Measurements from ENCODE around the gene BMP7.

The BMP7 gene

DNA sequence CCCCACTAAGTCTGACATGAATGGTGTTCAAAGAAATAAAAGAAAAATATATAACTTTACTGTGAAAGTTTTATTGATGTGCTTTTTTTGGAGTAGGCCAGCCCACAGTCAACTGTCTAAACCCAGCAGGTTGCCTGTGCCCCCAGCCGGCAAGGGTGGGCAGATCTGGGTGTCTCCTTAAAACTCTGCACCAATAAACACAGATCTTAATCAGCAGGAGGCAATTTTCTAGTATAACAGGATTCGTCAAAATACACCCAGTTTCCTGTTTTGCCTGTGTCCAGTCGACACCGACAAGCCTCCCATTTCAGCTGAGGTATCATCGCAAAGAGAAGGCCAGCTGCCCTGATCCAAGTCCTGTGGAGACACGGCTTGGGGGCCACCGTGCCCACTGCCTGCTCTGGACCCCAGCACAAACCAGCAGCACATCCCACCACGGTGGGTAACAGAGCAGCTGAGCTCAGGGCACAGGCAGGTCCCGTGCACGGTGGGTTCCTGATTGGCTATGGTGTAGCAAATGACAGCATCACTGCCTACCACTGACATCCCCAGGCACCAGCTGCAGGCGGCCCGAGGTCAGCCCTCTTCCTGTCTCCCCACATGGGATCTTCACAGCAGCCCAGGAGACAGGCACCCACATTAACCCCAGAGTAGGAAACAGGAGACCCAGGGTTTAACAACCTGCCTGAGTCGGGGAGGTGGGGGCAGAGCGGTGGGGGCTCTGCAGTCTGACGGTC, 15.7 kb downstream of the BMP7 start:
- DNase-seq (ENCODE audit: low spot score in 2 of 2): peak in 1 of 2 donors; percentile 9
- Mint-ChIP-seq H3K27ac (ENCODE audit: low read depth) (peak overlapping the region; percentile 10), H3K4me3 (peak overlapping the region; percentile 55), H3K27me3 (peaks cover 27% of the 10 kb centered on the region), H3K9me3 (no peaks in the 10 kb centered on the region), H3K4me1 (peaks cover 6% of the 10 kb centered on the region), H3K36me3 (ENCODE audit: insufficient read depth) (no peaks in the 10 kb centered on the region)
- peak; percentile 67 for ATAC-seq (replicated peaks; ENCODE audit: extremely low read depth, poor library complexity, severe bottlenecking)

DNA sequence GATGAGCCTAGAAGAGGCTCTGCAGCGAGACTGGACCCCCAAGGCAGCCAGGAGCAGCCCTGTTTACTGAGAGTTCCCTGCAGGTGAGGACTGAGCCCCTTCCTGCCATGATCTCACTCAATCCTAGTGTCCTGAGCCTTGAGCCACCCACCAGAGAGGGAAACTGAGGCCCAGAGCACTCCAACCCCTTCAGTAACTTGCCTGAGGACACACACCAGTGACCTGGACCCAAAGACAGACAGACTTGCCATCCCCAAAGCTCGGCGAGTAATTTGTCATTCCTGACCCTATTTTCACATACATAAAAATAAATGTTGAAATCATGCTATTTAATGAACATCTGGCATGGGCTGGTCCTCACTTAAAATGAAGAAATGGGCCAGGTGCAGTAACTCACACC, 16.7 kb downstream of the BMP7 start:
- no peak overlapping the region for H3K4me3 Mint-ChIP-seq
- no peak for DNase-seq (ENCODE audit: low spot score in 2 of 2)
- peaks cover 19% of the 10 kb centered on the region for H3K27me3 Mint-ChIP-seq
- no peak overlapping the region for H3K27ac Mint-ChIP-seq (ENCODE audit: low read depth)
- H3K4me1 Mint-ChIP-seq: peaks cover 6% of the 10 kb centered on the region
- H3K36me3 Mint-ChIP-seq (ENCODE audit: insufficient read depth): no peaks in the 10 kb centered on the region
- no peaks in the 10 kb centered on the region for H3K9me3 Mint-ChIP-seq
- no peak for ATAC-seq (replicated peaks; ENCODE audit: extremely low read depth, poor library complexity, severe bottlenecking)

DNA sequence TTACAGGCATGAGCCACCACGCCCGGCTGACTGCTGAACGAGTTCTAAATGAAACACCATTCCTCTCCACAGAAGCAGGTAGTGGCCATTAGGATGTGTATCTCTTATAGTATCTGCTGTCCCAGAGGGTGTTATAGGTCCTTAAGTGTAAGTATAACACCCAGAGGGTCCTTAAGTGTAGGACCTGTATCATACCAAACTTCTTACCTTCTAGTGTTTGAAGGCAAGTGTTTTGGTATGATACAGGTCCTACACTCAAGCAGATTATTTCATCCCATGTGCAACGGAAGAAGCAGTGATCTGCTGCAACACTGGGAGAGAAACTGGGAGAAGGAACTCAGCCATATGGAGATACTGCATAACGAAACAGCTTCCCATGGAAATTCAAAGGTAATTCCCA, 17.4 kb downstream of the BMP7 start:
- Mint-ChIP-seq H3K4me3 (no peak overlapping the region), H3K36me3 (ENCODE audit: insufficient read depth) (no peaks in the 10 kb centered on the region), H3K27ac (ENCODE audit: low read depth) (no peak overlapping the region), H3K27me3 (peaks cover 20% of the 10 kb centered on the region), H3K9me3 (no peaks in the 10 kb centered on the region), H3K4me1 (peaks cover 6% of the 10 kb centered on the region)
- DNase-seq (ENCODE audit: low spot score in 2 of 2) (no peak), ATAC-seq (replicated peaks; ENCODE audit: extremely low read depth, poor library complexity, severe bottlenecking) (no peak)

DNA sequence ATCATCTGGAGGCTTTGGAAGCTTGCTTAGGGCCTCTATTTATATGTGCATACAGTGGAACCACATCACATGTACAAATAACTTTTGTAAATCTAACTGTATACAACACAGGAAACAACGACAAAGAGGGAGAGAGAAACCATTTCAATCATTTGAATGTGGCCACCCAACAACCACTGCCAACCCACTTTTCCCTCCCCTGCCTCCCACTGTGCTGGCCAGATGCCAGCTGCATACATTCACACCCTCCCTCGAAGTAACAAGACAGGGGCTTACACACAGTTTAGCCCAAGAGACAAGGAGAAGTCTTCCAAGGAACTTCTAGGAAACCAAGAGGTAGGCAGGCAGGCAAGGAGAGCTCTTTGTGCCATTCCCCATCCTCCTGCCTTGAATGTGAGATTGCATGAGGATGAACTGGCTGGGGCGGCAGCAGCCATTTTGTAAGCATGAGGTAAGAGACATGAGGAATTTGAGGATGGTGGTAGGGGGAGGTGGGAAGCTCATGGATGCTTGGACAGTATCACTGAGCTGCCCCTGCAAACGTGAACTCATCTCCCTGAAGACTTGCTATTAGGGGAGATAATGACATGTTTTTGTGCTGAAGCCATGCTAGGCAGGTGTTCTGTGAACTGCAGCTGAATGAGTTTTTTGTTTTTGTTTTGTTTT, 18.2 kb downstream of the BMP7 start:
- H3K4me3 Mint-ChIP-seq: no peak overlapping the region
- ATAC-seq (replicated peaks; ENCODE audit: extremely low read depth, poor library complexity, severe bottlenecking) (no peak), DNase-seq (ENCODE audit: low spot score in 2 of 2) (no peak)
- H3K4me1 Mint-ChIP-seq: peaks cover 6% of the 10 kb centered on the region
- no peaks in the 10 kb centered on the region for H3K9me3 Mint-ChIP-seq
- H3K36me3 Mint-ChIP-seq (ENCODE audit: insufficient read depth): no peaks in the 10 kb centered on the region
- peaks cover 22% of the 10 kb centered on the region for H3K27me3 Mint-ChIP-seq
- H3K27ac Mint-ChIP-seq (ENCODE audit: low read depth): no peak overlapping the region

DNA sequence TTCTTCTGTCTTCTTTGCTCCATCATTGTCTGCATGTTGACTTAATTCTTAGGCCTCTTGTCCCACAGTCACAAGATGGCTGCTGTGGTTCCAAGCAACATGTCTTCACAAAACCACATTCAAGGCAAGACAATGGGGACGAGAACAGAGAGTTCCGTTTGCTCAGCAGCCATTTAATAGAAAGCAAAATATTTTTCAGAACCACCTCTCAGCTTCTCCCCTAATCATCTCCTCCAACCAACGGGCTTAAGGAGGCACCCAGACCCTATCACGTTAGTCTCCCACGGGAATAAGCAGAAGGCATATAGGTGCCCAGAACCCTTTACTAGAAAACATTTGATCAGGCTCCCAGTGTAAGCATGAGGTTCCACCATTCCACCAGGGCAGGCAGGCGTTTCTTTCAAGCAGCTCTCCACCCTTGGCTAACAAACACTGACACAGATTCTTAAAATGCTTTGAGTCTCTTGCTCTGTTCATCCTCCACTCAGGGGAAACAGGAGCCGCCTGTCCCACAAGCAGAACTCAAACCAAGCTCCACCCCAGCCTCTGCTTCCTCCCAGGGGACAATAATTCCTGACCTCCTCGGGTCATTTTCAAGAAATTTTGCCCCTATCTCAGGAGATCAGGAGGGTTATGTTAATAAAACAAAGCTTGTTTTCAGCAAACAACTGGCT, 19.0 kb downstream of the BMP7 start:
- Mint-ChIP-seq H3K36me3 (ENCODE audit: insufficient read depth) (no peaks in the 10 kb centered on the region), H3K27ac (ENCODE audit: low read depth) (no peak overlapping the region), H3K4me1 (peaks cover 6% of the 10 kb centered on the region), H3K9me3 (no peaks in the 10 kb centered on the region), H3K4me3 (no peak overlapping the region), H3K27me3 (peaks cover 22% of the 10 kb centered on the region)
- DNase-seq (ENCODE audit: low spot score in 2 of 2) (no peak), ATAC-seq (replicated peaks; ENCODE audit: extremely low read depth, poor library complexity, severe bottlenecking) (no peak)

DNA sequence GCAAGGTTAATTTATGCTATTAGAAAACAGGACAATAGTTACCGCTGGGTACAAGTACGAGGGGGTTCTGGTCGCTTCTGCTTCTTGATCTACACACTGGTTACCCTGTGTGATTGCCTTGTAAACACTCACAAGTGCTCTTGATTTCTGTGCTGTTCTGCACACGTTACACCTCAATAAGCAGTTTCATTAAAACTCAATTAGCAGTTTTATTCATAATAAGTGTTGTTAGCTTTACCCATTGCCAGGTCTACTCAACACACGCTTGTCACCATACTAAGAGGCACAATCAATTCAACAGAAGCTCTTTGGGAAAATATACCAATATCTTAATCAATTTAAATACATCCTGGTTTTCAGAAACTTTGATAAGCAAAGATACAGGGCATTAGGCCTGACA, 20.4 kb downstream of the BMP7 start:
- Mint-ChIP-seq H3K4me1 (peaks cover under 1% of the 10 kb centered on the region), H3K27ac (ENCODE audit: low read depth) (no peak overlapping the region), H3K36me3 (ENCODE audit: insufficient read depth) (no peaks in the 10 kb centered on the region), H3K4me3 (no peak overlapping the region), H3K27me3 (peaks cover 30% of the 10 kb centered on the region), H3K9me3 (no peaks in the 10 kb centered on the region)
- DNase-seq (ENCODE audit: low spot score in 2 of 2) (no peak), ATAC-seq (replicated peaks; ENCODE audit: extremely low read depth, poor library complexity, severe bottlenecking) (no peak)

DNA sequence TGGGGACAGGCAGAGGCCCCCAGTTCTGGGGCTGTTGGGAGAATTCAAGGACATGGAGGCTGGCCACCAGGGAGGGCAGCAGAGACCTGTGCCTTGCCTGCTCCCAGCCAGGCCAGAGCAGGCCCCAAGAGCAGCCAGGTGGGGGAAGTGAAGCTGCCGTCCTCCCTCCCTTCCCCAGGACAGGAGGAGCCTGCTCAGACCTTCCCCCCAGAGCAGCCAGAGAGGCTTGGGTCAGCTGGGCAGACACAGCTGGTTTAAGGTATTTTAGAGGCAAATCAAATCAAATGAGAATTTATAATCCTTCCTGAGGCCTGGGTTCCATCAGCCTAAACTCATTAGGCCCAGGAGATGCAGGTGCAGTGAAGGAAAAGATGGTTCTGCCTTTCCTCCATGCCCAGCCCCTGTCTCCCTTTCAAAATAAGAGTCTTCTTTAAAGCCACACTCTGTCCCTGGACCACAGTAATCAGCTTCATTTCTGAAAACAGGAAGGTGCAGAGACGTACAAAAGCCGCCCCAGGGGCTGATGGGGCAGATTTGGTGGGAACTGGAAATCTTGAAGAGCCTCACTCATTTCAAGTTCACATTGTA, 21.7 kb downstream of the BMP7 start:
- Mint-ChIP-seq H3K9me3 (no peaks in the 10 kb centered on the region), H3K27ac (ENCODE audit: low read depth) (no peak overlapping the region), H3K4me1 (no peaks in the 10 kb centered on the region), H3K4me3 (no peak overlapping the region), H3K27me3 (peaks cover 42% of the 10 kb centered on the region), H3K36me3 (ENCODE audit: insufficient read depth) (no peaks in the 10 kb centered on the region)
- DNase-seq (ENCODE audit: low spot score in 2 of 2): no peak
- ATAC-seq (replicated peaks; ENCODE audit: extremely low read depth, poor library complexity, severe bottlenecking): no peak

DNA sequence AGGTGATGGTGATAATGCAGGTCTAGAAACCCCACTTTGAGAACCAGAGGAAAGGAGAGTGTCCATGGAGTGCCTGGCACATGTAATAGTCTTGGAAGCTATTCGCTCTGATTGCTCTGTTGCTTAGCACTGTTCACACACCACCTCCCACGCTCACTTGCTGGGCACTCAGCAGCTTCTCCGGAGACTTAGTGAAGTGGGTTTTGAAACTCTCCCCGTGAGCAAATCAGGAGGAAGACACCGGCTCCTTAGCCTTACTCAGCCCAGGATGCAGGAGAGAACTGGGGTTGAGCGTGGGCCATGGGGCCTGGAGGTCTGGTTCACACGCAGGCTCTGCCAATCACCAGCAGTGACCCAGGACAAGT, 22.2 kb downstream of the BMP7 start:
- Mint-ChIP-seq H3K9me3 (no peaks in the 10 kb centered on the region), H3K27me3 (peaks cover 47% of the 10 kb centered on the region), H3K4me3 (no peak overlapping the region), H3K27ac (ENCODE audit: low read depth) (no peak overlapping the region), H3K36me3 (ENCODE audit: insufficient read depth) (no peaks in the 10 kb centered on the region), H3K4me1 (no peaks in the 10 kb centered on the region)
- DNase-seq (ENCODE audit: low spot score in 2 of 2): no peak
- ATAC-seq (replicated peaks; ENCODE audit: extremely low read depth, poor library complexity, severe bottlenecking): no peak

DNA sequence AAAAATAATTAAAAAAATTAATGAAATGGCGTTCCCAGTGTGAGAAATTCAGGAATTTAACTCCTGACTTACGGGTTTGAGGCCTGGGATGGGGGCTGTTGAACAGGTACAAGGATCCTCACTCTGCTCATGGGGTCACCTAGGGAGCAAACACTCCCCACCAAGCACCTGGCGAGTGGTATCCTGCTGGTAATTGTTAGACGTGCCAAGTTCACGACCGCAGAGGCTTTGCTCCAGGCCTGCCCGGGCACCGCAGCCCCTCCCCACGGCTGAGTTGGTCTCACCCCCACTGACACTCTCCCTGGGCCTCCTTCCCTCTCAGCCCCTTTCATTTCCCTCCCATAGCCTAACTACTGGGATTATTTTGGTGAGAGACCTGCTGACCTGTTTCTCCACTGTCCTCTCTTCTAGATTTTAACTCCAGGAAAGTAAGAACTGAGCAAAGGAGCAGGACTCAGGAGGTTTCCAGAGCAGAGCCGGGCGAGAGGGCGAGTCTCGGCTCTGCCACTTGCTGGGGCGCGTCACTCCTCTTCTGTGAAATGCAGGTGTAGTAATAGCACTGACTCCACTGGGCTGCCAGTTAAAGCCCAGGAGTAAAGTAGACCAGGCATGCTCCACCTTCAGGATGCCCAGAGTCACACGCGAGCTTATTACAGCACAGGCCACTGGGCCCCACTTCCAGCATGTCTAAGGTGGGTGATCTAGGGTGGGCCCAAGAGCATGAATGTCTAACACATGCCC, 22.8 kb downstream of the BMP7 start:
- H3K4me1 Mint-ChIP-seq: no peaks in the 10 kb centered on the region
- ATAC-seq (replicated peaks; ENCODE audit: extremely low read depth, poor library complexity, severe bottlenecking): no peak
- DNase-seq (ENCODE audit: low spot score in 2 of 2): no peak
- no peak overlapping the region for H3K4me3 Mint-ChIP-seq
- no peak overlapping the region for H3K27ac Mint-ChIP-seq (ENCODE audit: low read depth)
- no peaks in the 10 kb centered on the region for H3K9me3 Mint-ChIP-seq
- no peaks in the 10 kb centered on the region for H3K36me3 Mint-ChIP-seq (ENCODE audit: insufficient read depth)
- peaks cover 50% of the 10 kb centered on the region for H3K27me3 Mint-ChIP-seq

DNA sequence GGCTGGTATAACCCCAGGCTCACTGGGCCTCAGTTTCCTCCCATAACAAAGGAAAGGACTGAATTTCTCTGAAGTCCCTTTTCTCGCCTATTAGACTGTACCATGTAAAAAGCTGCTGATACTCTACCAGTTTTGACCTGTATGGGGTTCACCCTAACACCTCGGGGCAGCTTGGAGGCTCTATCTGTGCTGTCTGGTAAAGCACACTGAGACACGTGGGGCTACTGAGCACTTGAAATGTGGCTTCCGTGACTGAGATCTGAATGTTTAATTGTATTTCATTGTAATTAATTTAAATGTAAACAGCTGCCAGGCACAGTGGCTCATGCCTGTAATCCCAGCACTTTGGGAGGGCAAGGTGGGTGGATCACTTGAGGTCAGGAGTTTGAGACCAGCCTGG, 24.0 kb downstream of the BMP7 start:
- H3K36me3 Mint-ChIP-seq (ENCODE audit: insufficient read depth): no peaks in the 10 kb centered on the region
- H3K4me1 Mint-ChIP-seq: no peaks in the 10 kb centered on the region
- no peaks in the 10 kb centered on the region for H3K9me3 Mint-ChIP-seq
- no peak overlapping the region for H3K27ac Mint-ChIP-seq (ENCODE audit: low read depth)
- H3K27me3 Mint-ChIP-seq: peaks cover 50% of the 10 kb centered on the region
- ATAC-seq (replicated peaks; ENCODE audit: extremely low read depth, poor library complexity, severe bottlenecking): no peak
- no peak overlapping the region for H3K4me3 Mint-ChIP-seq
- no peak for DNase-seq (ENCODE audit: low spot score in 2 of 2)

DNA sequence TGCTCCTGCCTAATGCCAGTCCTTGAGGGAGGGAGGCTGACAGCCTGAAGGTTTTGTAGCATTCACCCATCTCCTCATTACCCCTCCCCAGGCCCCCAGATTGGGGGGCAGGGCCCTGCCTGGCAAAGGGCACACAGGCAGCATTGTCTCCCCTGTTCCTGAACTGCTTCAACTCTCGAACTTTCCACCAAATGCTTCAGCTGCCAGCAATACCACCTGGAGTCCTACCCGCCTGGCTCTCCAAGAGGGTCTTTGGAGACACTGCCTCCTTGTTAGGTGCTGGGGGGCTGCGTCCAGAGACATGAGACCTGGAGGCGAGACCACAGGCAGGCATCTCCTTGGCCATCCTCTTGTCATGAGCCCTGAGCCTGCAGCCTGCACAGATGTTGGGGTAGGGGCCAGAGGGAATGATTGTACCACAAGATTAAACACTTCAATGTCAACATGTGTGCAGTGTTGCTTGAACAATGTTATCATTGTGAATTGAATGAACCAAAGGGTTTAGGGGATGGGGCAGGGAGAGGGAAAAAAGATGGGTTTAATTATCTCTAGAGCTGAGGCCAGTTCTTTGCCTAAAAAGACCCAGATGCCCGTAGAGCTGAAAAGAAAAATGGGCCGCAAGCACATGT, 25.0 kb downstream of the BMP7 start:
- H3K4me1 Mint-ChIP-seq: no peaks in the 10 kb centered on the region
- no peaks in the 10 kb centered on the region for H3K9me3 Mint-ChIP-seq
- DNase-seq (ENCODE audit: low spot score in 2 of 2) (no peak), ATAC-seq (replicated peaks; ENCODE audit: extremely low read depth, poor library complexity, severe bottlenecking) (no peak)
- no peaks in the 10 kb centered on the region for H3K36me3 Mint-ChIP-seq (ENCODE audit: insufficient read depth)
- peaks cover 58% of the 10 kb centered on the region for H3K27me3 Mint-ChIP-seq
- H3K4me3 Mint-ChIP-seq: no peak overlapping the region
- H3K27ac Mint-ChIP-seq (ENCODE audit: low read depth): no peak overlapping the region

Data from central memory CD8-positive, alpha-beta T cell (primary cell).